Heart left ventricle (tissue), 16 donors: ENCODE data around the gene EMILIN2. TPM values are rescaled to one million over a fixed set of nuclear protein-coding genes. Genes with fewer than 3 reads are reported as not detected.

Experiments used
- ATAC-seq, 4 donors: fragments of 200-7000 bp; cut with Tn5 transposase; one replicate each; pipeline ENCODE4 v1.9.1; 2020 to 2022; ENCODE audit warnings: moderate library complexity in 4 of 4, mild to moderate bottlenecking in 3 of 4, moderate number of reproducible peaks in 1 of 4
- DNase-seq, 5 donors: peaks; one replicate each; pipeline ENCODE4 v3.0.0-alpha.2; 2020
- H3K27ac ChIP-seq, 12 donors: fragments of 200-600 bp; sonication (generic) in 4 of 12; one replicate each; pipeline versions ENCODE4 v1.5.0 to v1.8.0; 2016 to 2022; ENCODE audit warnings: mild to moderate bottlenecking in 2 of 12
- H3K27me3 ChIP-seq, 9 donors: fragments of 200-600 bp; sonication (generic) in 2 of 9; one replicate each; pipeline versions ENCODE4 v1.5.1 to v1.8.0; 2016 to 2022; ENCODE audit warnings: mild to moderate bottlenecking in 3 of 9
- H3K36me3 ChIP-seq, 9 donors: fragments of 200-600 bp; sonication (generic) in 2 of 9; one replicate each; pipeline versions ENCODE4 v1.5.0 to v1.8.0; 2018 to 2022; ENCODE audit warnings: mild to moderate bottlenecking in 2 of 9
- H3K4me1 ChIP-seq, 12 donors: fragments of 200-600 bp; sonication (generic) in 4 of 12; one replicate each; pipeline versions ENCODE4 v1.5.0 to v1.8.0; 2016 to 2022; ENCODE audit warnings: mild to moderate bottlenecking in 3 of 12
- H3K4me3 ChIP-seq, 12 donors: fragments of 200-600 bp; sonication (generic) in 4 of 12; one replicate each; pipeline versions ENCODE4 v1.5.0 to v1.8.0; 2017 to 2022; ENCODE audit warnings: mild to moderate bottlenecking in 9 of 12, moderate library complexity in 4 of 12
- H3K9me3 ChIP-seq, 12 donors: fragments of 200-600 bp; sonication (generic) in 4 of 12; one replicate each; pipeline versions ENCODE4 v1.5.0 to v1.8.0; 2016 to 2022; ENCODE audit warnings: mild to moderate bottlenecking in 1 of 12
- CTCF ChIP-seq, 12 donors: fragments of 200-600 bp; sonication (generic) in 4 of 12; IDR thresholded peaks; one replicate each; pipeline versions ENCODE4 v1.5.0 to v1.8.0; 2018 to 2022; ENCODE audit warnings: antibody characterized with exemption in 12 of 12, mild to moderate bottlenecking in 5 of 12
- POLR2A ChIP-seq, 2 donors: fragments of 450-650 bp; IDR thresholded peaks; one replicate each; pipeline ENCODE4 v1.6.1; 2017; ENCODE audit warnings: antibody characterized with exemption in 2 of 2, mild to moderate bottlenecking in 2 of 2, moderate library complexity in 2 of 2
- WGBS, 4 donors: extraction: QIAGEN DNeasy Blood & Tissue Kit in 2 of 4; methylation state at CpG; one replicate each; pipeline versions ENCODE4 v1.1.5 to v1.1.7; 2013 to 2018; 5-methylcytosine and 5-hydroxymethylcytosine counted together
- intact Hi-C, 10 donors: fragments of 100-400 bp; cut with DNase I; formaldehyde crosslinking; loops; one replicate each; pipeline versions ENCODE4 v1.11.1 to v1.14.2; 2022
- polyA plus RNA-seq, 2 donors: library from polyadenylated mRNA; stranded (reverse); fragments of 200-250 nt; gene quantifications; one replicate each; pipeline ENCODE4 v1.2.3, GENCODE V29; 2013
- total RNA-seq, 9 donors: library from RNA; depleted of rRNA in 2 of 9; stranded (reverse); fragments of >200 nt in 2 of 9; fragmentation: NEBNext Ultra II Directional in 3 of 9; extraction: Animal tissue kit (Norgen Biotek cat#: 25700) in 3 of 9; gene quantifications; one replicate each; pipeline versions ENCODE4 v1.1.0 to v1.2.4, GENCODE V29; 2016 to 2023
- donor health status: ischemic (EF 13 %, LVEDD 7.1; RV severe dilation, severe dysfunction).
- donor health status: healthy with polysubstance abuse.
- donor health status: DM: no; HTN: yes; CAD: no.
- donor health status: DM: no; HTN: no; CAD: no.
- donor health status: ischemic (EF 25% LVEDD 6.9; RV normal size, moderate dysfunction).
- donor health status: ischemic (EF 25% LVEDD 5.7; RV mildly dilated, moderate dysfunction).
- donor health status: healthy.
- donor health status: DM: yes; HTN: yes; CAD: no.
- donor health status: ischemic (EF 35%, LVEDD 5.7; RV mildly dilated, moderate dysfunction).
- donor health status: nonischemic (EF 11% LVEDD 7.7; RV severe dilation, severe dysfunction).
- donor health status: DM: yes; HTN: yes; CAD: no.
- donor health status: PGD.
- donor health status: ischemic (EF 29% LVEDD 5.4; RV normal size, mild dysfunction).
- donor health status: nonischemic (EF 23%, LVEDD 6.1; RV moderate dilation, normal function).

EMILIN2 gene
- total and polyA plus RNA-seq, 11 donors, result 14.4 to 71.3 (median 22.6) TPM

- ATAC-seq, result no peak
- DNase-seq, result no peak
- Histone ChIP-seq H3K4me3 (no peak overlapping the region), H3K4me1 (peaks cover 0 to 33% (median 15%) of the 10 kb centered on the region in 12 donors), H3K9me3 (peaks cover 0 to 5% (median 0%) of the 10 kb centered on the region in 12 donors), H3K27ac (peak overlapping the region in 3 of 12 donors; percentile 58 to 82 (median 63)), H3K27me3 (no peaks in the 10 kb centered on the region), H3K36me3 (peaks cover 0 to 14% (median 0%) of the 10 kb centered on the region in 9 donors)
- intact Hi-C loops, result loop anchor here in 2 of 10 donors (2.0 to 10.0 kb wide), 3 partner anchors 39 to 331 kb away; partner anchors contain the start of gene EMILIN2 (in 1 of the 2)
- no peak for TF ChIP-seq CTCF (IDR thresholded peaks at IDR 0.05)
- TF ChIP-seq POLR2A (IDR thresholded peaks at IDR 0.05), result no peak
- WGBS, 4 donors, result 97 to 100% (median 98%) methylated on average over 6 to 7 of the region's 7 CpGs
Measured at GRCh38 chr18:2895391-2895790, 48.6 kb downstream of the EMILIN2 start.

GRCh38 chr18:2896990-2897389, 50.2 kb downstream of the EMILIN2 start:
- ATAC-seq, result no peak
- H3K27me3 ChIP-seq, result no peaks in the 10 kb centered on the region
- no peak for DNase-seq
- intact Hi-C loops, result loop anchor here in 2 of 10 donors (10.0 kb wide), 2 partner anchors 52 to 332 kb away; partner anchors contain the start of gene EMILIN2 (in 1 of the 2)
- peak overlapping the region in 3 of 12 donors; percentile 19 to 46 (median 27) for H3K27ac ChIP-seq
- H3K36me3 ChIP-seq, result peaks cover 0 to 3% (median 0%) of the 10 kb centered on the region in 9 donors
- H3K4me3 ChIP-seq, result no peak overlapping the region
- TF ChIP-seq POLR2A (IDR thresholded peaks at IDR 0.05) (no peak), CTCF (IDR thresholded peaks at IDR 0.05) (no peak)
- peaks cover 0 to 5% (median 0%) of the 10 kb centered on the region in 12 donors for H3K9me3 ChIP-seq
- WGBS, 4 donors, result 59 to 78% (median 69%) methylated on average over 4 of the region's 4 CpGs
- peaks cover 0 to 49% (median 28%) of the 10 kb centered on the region in 12 donors for H3K4me1 ChIP-seq

- Histone ChIP-seq H3K4me3 (no peak overlapping the region), H3K4me1 (peaks cover 3 to 55% (median 33%) of the 10 kb centered on the region in 12 donors), H3K9me3 (peaks cover 0 to 5% (median 0%) of the 10 kb centered on the region in 12 donors), H3K27me3 (no peaks in the 10 kb centered on the region), H3K36me3 (peaks cover 0 to 3% (median 0%) of the 10 kb centered on the region in 9 donors), H3K27ac (peak overlapping the region in 5 of 12 donors; percentile 8 to 64 (median 27))
- DNase-seq (no peak), ATAC-seq (no peak)
- WGBS, 4 donors, result 77 to 81% (median 78%) methylated on average over 12 of the region's 12 CpGs
- TF ChIP-seq CTCF (IDR thresholded peaks at IDR 0.05) (no peak), POLR2A (IDR thresholded peaks at IDR 0.05) (no peak)
- intact Hi-C loops, result loop anchor here in 2 of 10 donors (10.0 kb wide), 2 partner anchors 53 to 333 kb away; partner anchors contain the start of gene EMILIN2 (in 1 of the 2)
Measured at GRCh38 chr18:2897448-2898185, 50.8 kb downstream of the EMILIN2 start.

- Histone ChIP-seq H3K36me3 (no peaks in the 10 kb centered on the region), H3K27me3 (no peaks in the 10 kb centered on the region), H3K27ac (peak overlapping the region in 6 of 12 donors; percentile 1 to 64 (median 22)), H3K9me3 (peaks cover 0 to 5% (median 0%) of the 10 kb centered on the region in 12 donors), H3K4me3 (no peak overlapping the region), H3K4me1 (peaks cover 5 to 61% (median 39%) of the 10 kb centered on the region in 12 donors)
- TF ChIP-seq POLR2A (IDR thresholded peaks at IDR 0.05), result no peak
- TF ChIP-seq CTCF (IDR thresholded peaks at IDR 0.05), result no peak
- peak in 2 of 4 donors; percentile 7 to 16 for ATAC-seq
- peak in 2 of 5 donors; percentile 56 to 68 for DNase-seq
- 28 to 36% (median 34%) methylated on average over 6 of the region's 6 CpGs for WGBS, 4 donors
- intact Hi-C loops, result loop anchor here in 2 of 10 donors (10.0 kb wide), 2 partner anchors 53 to 333 kb away; partner anchors contain the start of gene EMILIN2 (in 1 of the 2)
Measured at GRCh38 chr18:2898186-2898640, 51.4 kb downstream of the EMILIN2 start.
